Peyer's patch (tissue), 4 donors: ENCODE data around the gene TRAF5.

Experiments used
- CTCF ChIP-seq, 6 experiments: fragments of 450-650 bp in 4 of 6; fragments of 200-600 bp in 2 of 6; sonication (generic) in 1 of 6; IDR thresholded peaks; one replicate each; pipeline ENCODE4 v1.5.1; 2017 to 2019; ENCODE audit warnings: antibody characterized with exemption in 6 of 6, mild to moderate bottlenecking in 3 of 6, moderate library complexity in 1 of 6
- POLR2A ChIP-seq, 2 donors: fragments of 450-650 bp; IDR thresholded peaks; one replicate each; pipeline ENCODE4 v1.5.1; 2017; ENCODE audit warnings: antibody characterized with exemption in 2 of 2, mild to moderate bottlenecking in 2 of 2, moderate library complexity in 2 of 2

GRCh38 chr1:211386921-211387320 lies 60.3 kb downstream of the TRAF5 start:
- TF ChIP-seq CTCF (IDR thresholded peaks at IDR 0.05) (no peak), POLR2A (IDR thresholded peaks at IDR 0.05) (no peak)
